ENCODE measurements around the gene LBP. TPM values are rescaled to one million over a fixed set of nuclear protein-coding genes. Genes with fewer than 3 reads are reported as not detected.
"Not testable (repeated sequence)": the region's sequence is repeated elsewhere in the genome, so short reads cannot be mapped to it uniquely, and the experiment has no call there.

Gene LBP
- total RNA-seq, 1 donor from 2014 or later = not detected

DNA sequence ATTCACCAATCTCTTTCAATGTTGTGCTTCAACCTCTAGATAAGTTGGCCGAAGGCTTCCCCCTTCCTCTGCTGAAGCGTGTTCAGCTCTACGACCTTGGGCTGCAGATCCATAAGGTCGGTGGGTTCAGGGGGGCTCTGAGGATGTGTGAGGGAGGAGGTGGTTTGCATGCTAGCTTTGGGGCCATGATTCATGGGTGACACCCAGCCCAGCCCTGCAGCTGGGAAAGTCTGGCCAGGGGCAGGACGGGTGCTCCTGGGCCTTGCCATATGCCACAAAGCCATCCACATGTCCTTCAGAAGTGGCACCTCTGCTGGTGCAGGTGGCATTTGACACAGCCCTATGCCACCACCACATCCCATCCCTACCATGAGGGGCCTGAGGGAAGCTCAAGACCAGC, 27.6 kb downstream of the LBP start:
- intact Hi-C loops (cut with DNase I) = no loop called here
- no peak for DNase-seq
- no peak for ATAC-seq (ENCODE audit: poor library complexity)

DNA sequence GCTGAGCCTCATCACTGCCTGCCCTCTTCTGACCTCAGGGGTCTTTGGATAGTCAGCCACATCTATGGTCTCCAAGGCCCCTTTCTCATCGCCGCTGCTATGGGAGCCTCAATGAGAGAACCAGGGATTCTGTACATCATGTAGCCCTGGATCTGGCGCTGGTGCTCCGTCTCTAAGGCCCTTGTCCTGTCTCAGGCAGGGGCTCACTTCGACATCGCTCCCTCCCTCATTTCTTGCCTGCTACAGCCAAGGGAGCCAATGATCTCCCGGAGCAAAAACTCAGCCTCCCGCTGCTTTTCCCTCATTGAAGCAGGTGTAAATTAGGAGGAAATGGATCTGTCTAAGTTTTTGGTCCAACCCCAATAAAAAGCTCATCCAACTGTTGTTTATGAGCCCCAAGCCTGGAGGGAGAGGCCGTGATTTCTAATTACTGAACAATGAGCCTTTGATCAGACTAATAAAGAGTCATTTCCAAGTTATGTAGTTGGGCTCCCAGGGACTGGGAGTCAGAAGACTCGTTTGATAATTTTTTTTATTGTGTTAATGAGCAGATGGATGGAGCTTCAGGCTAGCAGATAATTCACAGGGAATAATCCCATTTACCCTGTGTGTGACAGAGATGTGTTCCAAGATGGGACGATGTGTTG, 30.9 kb downstream of the LBP start:
- ATAC-seq (ENCODE audit: poor library complexity) (no peak), DNase-seq (no peak)
- intact Hi-C loops (cut with DNase I) = no loop called here

DNA sequence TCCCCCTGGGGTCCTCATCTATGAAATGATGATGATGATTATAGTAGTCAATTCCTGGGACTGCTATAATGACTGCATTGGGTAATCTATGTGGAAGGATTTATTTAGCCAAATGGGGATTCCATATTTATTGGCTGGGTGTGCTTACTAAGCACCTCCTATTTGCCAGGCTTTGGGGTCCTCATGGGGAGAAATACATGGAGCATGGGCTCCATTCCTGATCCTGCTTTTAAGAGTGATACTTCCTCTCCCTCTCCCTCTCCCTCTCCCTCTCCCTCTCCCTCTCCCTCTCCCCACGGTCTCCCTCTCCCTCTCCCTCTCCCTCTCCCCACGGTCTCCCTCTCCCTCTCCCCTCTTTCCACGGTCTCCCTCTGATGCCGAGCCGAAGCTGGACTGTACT, 31.6 kb downstream of the LBP start:
- ATAC-seq (ENCODE audit: poor library complexity); intact Hi-C loops (cut with DNase I); DNase-seq: not testable (repeated sequence)

DNA sequence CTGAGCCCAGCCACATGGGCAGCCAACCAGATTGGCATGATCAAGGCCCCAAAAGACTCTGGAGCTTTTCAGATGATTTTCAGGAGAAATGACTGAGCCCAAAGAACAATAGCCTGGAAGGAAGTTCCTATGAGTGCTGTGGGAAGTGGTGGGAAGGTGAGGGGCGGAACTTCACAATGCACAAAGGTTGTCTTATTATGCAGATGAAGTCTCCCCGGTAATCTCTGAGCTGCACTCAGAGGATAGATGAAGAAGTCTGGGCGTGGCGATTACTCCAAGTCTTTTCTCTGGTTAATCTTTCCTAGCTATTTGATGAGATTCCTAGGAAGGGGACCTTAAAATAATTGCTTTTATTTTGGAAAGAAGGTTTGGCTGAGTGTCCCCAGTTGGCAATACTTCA, 36.9 kb downstream of the LBP start:
- DNase-seq (no peak), ATAC-seq (ENCODE audit: poor library complexity) (no peak)
- intact Hi-C loops (cut with DNase I) = no loop called here

DNA sequence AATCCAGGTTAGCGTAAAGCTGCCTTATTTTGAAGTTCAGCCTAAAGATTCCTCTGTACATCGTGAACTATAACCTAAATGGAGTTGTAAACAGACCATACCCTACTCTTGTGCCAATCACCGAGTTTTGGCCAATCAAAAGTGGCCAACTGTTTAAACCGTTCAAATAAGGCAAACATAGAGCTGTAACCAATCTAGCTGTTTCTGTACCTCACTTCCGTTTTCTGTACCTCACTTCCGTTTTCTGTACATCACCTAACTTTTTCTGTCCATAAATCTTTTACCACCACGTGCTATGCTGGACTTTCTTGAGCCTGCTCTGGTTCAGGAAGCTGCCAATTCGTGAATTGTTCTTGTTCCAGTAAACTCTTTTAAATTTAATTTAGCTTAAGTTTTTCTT, 39.7 kb downstream of the LBP start:
- intact Hi-C loops (cut with DNase I) = no loop called here
- ATAC-seq (ENCODE audit: poor library complexity) (no peak), DNase-seq (no peak)

DNA sequence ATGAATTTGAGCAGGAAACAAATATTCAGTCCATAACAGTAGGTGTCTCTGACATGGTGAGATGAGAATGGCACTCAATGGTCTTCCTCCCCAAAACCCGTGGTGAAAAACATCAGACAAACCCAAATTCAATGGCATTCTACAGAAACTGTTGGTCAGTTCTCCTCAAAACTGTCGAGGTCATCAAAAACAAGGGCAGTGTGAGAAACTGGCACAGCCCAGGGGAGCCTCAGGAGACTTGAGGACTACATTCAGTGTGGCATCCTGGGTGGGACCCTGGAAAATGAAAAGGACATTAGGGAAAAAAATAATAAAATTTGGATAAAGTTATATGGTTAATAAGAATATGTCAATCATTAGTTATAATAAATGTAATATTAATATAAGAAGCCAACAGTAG, 40.6 kb downstream of the LBP start:
- no peak for ATAC-seq (ENCODE audit: poor library complexity)
- intact Hi-C loops (cut with DNase I) = no loop called here

DNA sequence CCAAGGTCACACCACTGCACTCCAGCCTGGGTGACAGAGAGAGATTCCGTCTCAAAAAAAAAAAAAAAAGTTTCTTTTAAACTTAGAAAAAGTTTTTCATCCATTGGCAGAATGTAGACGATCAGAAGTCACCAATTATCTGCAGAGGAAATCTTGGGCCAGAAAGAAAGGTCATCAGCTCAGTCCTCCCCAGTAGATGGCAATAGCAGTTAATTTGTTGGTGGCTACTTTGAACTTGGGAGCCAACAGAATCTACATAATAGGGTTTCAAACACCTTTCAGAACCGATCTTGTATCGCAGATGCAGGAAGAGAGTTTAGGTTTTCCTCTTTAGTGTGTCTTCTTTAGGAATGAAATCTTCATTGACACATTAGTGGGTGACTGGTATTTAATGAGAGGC, 41.7 kb downstream of the LBP start:
- intact Hi-C loops (cut with DNase I) = no loop called here
- ATAC-seq (ENCODE audit: poor library complexity) (no peak), DNase-seq (no peak)

More for the DNA sequence above, 40.6 kb downstream of the LBP start:
- DNase-seq = no peak

DNA sequence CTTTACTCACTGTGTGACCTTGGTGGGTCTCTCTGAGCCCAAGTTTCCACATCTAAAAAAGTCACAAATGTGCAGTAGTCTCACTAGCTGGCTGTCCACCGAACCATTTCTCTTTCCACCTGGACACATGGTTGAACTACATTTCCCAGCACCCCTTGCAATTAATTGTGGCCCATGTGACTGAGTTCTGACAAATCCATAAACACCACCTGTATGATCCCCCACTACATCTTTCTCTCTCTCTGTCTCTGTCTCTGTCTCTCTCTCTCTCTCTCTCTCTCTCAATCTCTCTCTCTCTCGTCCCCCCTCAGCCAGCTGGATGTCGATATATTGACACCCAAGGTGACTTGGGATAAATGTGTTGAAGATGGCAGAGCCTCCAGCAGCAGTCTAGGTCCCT, 46.1 kb downstream of the LBP start:
- no peak for DNase-seq
- intact Hi-C loops (cut with DNase I) = no loop called here
- ATAC-seq (ENCODE audit: poor library complexity) = no peak

DNA sequence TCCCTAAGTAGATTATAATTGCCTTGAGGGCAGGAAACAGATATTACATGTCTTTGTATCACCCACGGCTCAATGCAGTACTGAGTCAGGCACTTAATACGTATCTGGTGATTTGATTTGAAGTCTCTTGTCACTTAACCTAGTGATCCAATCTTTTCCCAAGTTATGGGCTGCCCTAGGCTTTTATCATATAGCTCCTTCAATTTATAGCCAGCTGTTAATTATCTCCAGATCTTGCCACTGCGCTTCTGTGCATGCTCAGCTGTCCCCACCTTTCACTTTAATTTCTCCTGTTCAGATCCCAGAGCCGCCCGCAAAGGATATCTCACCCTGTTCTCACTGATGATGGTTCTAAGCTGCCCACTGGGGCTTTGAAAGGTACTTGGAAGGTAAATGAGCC, 47.0 kb downstream of the LBP start:
- DNase-seq (no peak), ATAC-seq (ENCODE audit: poor library complexity) (no peak)
- intact Hi-C loops (cut with DNase I) = no loop called here

DNA sequence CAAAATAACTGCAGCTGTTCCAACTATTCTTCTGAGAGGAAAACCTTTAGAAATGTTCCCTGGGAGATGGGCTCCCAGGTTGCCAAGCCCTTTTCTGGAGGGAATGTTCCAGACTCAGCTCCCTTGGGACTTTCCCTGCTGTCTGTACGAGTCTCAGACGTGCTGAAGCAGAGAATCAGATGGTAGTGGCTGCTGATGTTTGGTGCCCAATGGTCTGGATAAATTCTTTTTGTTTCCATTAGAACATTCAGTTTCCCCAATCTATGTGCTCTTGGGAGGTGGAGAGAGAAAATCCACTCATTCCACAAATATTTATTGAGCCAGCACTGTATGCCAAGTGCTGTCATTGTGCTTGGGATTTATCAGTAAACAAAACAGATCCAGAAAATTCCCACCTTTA, 48.9 kb downstream of the LBP start:
- DNase-seq (no peak), ATAC-seq (ENCODE audit: poor library complexity) (no peak)
- intact Hi-C loops (cut with DNase I) = no loop called here

DNA sequence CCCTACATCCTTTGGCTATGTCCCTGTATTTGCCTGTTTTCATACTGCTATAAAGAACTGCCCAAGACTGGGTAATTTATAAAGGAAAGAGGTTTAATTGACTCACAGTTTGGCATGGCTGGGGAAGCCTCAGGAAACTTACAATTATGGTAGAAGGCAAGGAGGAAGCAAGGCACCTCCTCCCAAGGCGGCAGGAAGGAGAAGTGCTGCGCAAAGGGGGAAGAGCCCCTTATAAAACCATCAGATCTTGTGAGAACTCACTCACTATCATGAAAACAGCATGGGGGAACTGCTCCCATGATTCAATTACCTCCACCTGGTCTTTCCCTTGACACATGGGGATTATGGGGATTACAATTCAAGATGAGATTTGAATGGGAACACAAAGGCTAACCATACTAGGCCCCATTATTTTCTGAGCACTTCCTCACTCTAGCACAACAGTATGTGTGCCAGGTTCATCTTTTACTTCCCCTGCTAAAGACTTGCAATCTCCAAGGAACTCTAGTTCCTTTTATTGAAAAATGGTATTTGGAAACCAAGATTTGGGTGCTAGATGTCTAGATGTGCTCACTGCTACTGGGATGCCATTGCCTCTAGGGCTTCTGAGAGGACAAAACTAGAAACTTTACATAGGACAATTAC, 49.6 kb downstream of the LBP start:
- intact Hi-C loops (cut with DNase I); ATAC-seq (ENCODE audit: poor library complexity); DNase-seq: not testable (repeated sequence)

DNA sequence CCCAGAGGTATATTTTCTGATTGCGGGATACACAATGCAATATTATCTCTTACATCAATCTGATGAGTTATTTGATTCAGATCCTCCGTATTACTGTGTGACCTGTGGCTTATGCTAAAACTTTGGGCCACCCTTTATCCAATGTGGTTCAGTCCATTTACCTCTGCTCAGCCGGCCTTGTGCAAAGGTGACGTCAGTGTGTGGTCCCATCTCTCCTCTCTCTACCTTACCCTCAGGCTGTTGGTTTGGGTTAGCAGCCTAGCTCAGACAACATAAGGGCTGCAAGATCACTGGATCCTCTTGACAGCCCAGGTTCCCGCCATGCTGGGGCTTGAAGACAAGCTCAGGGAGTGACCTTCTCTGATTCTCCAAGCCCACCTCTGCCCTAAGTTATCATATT, 55.8 kb downstream of the LBP start:
- intact Hi-C loops (cut with DNase I) = no loop called here
- DNase-seq (no peak), ATAC-seq (ENCODE audit: poor library complexity) (no peak)

DNA sequence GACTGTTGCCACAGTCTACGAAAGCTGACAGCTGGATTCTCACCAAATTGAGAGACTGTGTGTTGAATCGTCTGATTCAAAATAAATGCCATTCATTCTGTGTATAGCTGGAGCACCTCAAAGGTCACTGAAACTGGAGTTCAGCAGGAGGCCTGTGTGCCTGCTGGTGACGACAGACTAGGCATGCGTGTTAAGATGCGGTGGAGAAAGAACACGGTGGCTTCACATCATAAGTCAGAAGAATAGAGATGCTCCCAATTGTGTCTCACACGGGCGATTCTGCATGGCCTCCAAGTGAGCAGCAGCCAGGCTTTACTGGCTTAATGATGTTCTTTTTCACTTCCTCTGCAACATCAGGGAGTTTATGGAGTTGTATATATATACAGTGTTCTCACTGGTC, 56.5 kb downstream of the LBP start:
- DNase-seq = no peak
- no peak for ATAC-seq (ENCODE audit: poor library complexity)
- intact Hi-C loops (cut with DNase I) = no loop called here

DNA sequence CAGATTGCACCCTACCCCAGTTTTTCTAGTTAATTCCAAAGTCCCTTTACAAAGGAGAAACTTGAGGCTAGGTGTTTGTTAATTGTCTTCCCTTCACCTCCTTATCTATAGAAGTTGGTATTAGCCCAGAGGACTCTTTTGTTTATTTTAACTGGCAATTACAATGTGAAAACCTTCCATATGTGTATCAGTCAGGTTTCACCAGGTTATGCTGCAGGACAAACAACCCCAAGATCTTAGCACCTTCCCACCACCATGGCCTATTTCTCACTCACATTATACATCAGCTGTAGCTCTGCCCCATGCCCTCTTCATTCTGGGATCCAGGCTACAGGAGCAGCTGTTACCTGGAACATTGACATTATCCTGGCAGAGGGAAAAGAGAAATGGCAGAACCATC, 57.7 kb downstream of the LBP start:
- intact Hi-C loops (cut with DNase I) = no loop called here
- ATAC-seq (ENCODE audit: poor library complexity) = no peak

DNA sequence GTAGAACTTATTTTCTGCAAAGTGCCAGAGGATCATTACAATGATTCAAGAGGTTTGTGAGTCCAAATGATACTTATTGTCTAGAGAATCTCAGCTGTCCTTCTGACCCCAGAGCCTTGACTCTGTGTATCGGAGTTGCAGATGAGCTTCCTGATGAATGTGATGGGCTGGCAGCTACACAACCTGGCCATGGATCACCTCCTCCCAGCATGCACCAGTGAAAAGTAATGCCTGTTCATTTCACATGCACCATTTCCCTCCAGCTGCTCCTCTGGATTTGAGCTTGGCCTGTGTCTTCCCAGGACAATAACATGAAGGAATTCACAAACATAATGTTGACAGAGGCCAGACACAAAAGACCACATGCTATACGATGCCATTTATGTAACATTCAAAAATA, 58.9 kb downstream of the LBP start:
- no peak for ATAC-seq (ENCODE audit: poor library complexity)
- intact Hi-C loops (cut with DNase I) = loop anchor here (5.0 kb wide), 1 partner anchor 178 kb away; no protein-coding TSS in a partner anchor
- no peak for DNase-seq

More for the DNA sequence above, 57.7 kb downstream of the LBP start:
- DNase-seq = no peak

DNA sequence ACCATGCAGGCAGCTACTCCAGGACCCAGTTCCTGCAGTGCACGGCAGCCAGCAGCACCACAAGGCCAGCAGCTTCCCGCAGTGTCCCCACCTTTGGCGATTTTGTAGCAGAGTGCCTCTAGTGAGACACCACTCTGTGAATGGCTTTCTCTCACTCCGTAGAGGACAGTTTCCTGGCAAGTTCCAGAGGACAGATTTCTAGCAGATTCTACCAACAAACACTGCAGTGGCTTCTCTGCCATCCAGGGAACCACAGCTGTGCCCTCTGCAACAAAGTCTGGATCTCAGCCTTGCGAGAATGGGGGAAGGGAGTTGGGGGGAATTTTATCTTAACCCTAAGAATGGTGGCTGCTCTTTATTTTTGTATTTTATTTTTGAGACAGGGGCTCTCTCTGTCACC, 60.2 kb downstream of the LBP start:
- DNase-seq (no peak), ATAC-seq (ENCODE audit: poor library complexity) (no peak)
- intact Hi-C loops (cut with DNase I) = loop anchor here (5.0 kb wide), 1 partner anchor 179 kb away; no protein-coding TSS in a partner anchor

DNA sequence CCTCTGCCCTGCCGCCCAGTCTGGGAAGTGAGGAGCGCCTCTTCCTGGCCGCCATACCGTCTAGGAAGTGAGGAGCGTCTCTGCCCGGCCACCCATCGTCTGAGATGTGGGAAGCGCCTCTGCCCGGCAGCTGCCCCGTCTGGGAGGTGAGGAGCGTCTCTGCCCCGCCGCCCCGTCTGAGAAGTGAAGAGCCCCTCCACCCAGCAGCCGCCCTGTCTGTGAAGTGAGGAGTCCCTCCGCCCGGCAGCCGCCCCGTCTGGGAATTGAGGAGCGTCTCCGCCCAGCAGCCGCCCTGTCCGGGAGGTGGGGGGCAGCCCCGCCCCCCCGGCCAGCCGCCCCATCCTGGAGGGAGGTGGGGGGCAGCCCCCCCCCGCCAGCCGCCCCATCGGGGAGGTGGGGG, 61.0 kb downstream of the LBP start:
- intact Hi-C loops (cut with DNase I) = loop anchor here (5.0 kb wide), 1 partner anchor 180 kb away; no protein-coding TSS in a partner anchor
- no peak for DNase-seq

DNA sequence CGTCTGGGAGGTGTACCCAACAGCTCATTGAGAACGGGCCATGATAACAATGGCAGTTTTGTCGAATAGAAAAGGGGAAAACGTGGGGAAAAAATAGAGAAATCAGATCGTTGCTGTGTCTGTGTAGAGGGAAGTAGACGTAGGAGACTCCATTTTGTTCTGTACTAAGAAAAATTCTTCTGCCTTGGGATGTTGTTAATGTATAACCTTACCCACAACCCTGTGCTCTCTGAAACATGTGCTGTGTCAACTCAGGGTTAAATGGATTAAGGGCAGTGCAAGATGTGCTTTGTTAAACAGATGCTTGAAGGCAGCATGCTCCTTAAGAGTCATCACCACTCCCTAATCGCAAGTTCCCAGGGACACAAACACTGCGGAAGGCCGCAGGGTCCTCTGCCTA, 61.5 kb downstream of the LBP start:
- ATAC-seq (ENCODE audit: poor library complexity); DNase-seq: not testable (repeated sequence)
- intact Hi-C loops (cut with DNase I) = loop anchor here (5.0 kb wide), 1 partner anchor 181 kb away; no protein-coding TSS in a partner anchor

More for the DNA sequence above, 61.0 kb downstream of the LBP start:
- ATAC-seq (ENCODE audit: poor library complexity) = no peak

DNA sequence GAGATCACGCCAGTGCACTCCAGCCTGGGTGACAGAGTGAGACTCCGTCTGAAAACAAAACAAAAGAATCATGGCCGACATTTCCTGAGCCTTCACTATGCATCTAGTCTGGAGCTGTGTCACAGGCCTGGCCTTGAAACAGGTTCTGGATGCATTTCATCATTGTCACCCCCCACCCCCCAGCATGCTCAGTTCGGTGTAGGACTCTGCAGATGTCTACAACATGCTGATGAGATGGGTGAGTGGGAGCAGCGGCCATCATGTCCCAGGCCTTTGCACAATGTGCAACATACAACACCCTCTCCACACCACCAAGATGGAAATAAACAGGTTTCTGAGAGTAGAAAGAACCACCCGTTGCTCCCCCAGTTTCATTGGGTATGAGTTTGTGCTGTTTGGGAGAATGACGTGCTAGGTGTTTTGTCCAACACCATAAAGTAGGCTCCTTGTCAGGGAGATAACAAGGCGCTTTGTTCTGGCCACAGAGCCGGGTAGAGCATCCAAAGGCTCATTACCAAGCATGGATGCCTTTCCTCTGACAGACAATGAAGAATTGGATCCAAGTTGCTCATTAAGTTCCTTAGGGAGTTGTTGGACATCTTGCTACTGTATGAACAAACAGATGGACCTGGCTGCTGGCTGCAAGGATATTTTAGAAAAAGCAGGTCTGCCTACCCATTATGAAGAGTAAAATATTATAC, 66.7 kb downstream of the LBP start:
- ATAC-seq (ENCODE audit: poor library complexity) (no peak), DNase-seq (no peak)
- intact Hi-C loops (cut with DNase I) = no loop called here
